MG63 (cell line): ENCODE measurements around the gene TLE1. TPM values are rescaled to one million over a fixed set of nuclear protein-coding genes. Genes with fewer than 3 reads are reported as not detected.
"Not testable (repeated sequence)": the region's sequence is repeated elsewhere in the genome, so short reads cannot be mapped to it uniquely, and the experiment has no call there.

Source experiments
- DNase-seq: peaks from one replicate; pipeline ENCODE4 v3.0.0-alpha.2; 2020
- H3K27me3 ChIP-seq: fragments of 250-450 bp; sonication (Bioruptor Pico); 2 replicates; pipeline ENCODE4 v1.5.1; 2020; ENCODE audit warnings: mild to moderate bottlenecking, moderate library complexity
- H3K36me3 ChIP-seq: fragments of 250-450 bp; sonication (Bioruptor Pico); 2 replicates; pipeline ENCODE4 v1.5.1; 2020; ENCODE audit warnings: mild to moderate bottlenecking, moderate library complexity
- H3K4me3 ChIP-seq: fragments of 250-450 bp; sonication (Bioruptor Pico); 2 replicates; pipeline ENCODE4 v1.5.1; 2020; ENCODE audit warnings: mild to moderate bottlenecking, moderate library complexity
- H3K9me3 ChIP-seq: fragments of 250-450 bp; sonication (Bioruptor Pico); 2 replicates; pipeline ENCODE4 v1.5.1; 2020; ENCODE audit warnings: mild to moderate bottlenecking, moderate library complexity
- total RNA-seq: library from RNA; depleted of rRNA; stranded (reverse); fragments of >200 nt; shearing (Covaris generic); gene quantifications from 2 replicates; pipeline ENCODE4 v1.2.3, GENCODE V29; 2014; ENCODE audit warnings: low replicate concordance; rRNA removed

TLE1 gene
- total RNA-seq, result 4.3 and 6.1 TPM in 2 replicates

DNA sequence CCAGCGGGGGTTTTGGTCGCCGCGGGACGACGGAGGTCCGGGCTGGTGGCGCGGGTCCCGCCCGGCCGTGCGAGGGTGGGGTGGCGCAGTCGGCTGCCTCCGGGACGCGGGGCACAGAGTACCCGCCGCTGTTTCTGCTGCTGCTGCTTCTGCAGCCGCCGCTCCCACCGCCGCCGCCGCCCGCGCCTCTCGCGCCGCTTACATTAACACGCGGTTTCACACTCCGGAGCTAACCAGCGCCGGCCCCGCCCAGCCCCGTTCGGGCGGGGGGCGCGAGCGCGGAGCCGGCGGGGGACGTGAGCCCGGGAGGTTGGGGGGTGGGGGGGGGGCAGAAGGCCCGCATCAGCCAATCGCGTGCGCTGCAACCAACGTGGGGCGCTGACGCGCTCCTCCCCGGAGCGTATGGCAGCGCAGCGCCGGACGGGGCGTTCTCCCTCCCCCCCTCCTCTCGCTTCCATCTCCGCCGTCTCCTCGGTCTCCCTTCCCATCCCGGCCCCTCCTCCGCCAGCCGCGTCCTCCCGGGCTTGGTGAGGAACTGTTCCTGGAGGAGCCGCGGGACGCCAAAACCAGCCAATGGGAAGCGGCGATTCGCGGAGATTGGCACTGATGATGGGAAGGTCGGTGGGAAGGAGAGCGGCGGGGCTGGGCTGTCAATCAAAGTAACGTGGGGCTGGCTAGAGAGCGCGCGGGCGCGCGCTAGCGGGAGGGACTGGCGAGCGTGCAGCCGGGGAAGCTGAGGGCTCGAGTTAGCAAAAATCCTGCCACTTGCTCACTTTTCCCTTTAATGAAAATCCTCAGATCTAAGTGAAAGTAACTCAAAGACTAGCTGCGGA lies at the start of gene TLE1:
TLE1 (minus strand) TSS at position 205 of the 833 bp plus-strand sequence. CDS start 1,307 bp downstream, outside the sequence.
- Histone ChIP-seq H3K27me3 (no peaks in the 10 kb centered on the region), H3K4me3 (peak within 1 kb of the TSS; percentile 60), H3K36me3 (no peaks in the 10 kb centered on the region), H3K9me3 (no peaks in the 10 kb centered on the region)
- peak; percentile 99 for DNase-seq

DNA sequence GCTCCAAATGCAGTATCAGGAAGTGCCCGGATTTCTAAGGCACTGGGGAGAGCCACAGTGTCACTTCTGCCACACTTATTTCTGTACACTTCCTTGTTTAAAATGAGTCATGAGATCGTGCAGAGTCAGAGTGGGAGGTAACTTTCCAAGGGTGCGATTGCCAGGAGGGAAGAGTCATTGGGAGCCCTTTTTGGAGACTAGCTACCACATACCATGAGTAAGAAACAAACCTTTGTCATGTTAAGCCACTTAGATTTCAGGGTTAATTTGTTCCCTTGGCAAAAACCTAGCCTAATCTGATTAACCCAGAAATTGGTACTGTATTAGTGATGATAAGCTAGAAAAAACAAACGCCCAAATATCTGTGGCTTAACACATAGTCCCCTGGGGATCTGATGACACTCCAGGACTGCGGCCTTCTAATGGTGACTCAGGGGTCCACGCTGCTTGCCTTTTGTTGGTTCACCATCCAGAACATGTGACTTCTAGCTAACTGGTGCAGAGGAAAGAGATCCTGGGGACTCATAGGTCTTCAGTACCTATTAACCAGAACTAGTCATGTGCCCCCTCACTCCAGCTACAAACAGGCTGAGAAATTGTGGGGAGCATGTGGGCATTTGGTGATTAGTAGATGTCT lies 48.6 kb upstream of the TLE1 start:
- DNase-seq, result peak; percentile 77
- Histone ChIP-seq H3K36me3 (no peaks in the 10 kb centered on the region), H3K27me3 (no peaks in the 10 kb centered on the region), H3K9me3 (no peaks in the 10 kb centered on the region), H3K4me3 (no peak overlapping the region)

DNA sequence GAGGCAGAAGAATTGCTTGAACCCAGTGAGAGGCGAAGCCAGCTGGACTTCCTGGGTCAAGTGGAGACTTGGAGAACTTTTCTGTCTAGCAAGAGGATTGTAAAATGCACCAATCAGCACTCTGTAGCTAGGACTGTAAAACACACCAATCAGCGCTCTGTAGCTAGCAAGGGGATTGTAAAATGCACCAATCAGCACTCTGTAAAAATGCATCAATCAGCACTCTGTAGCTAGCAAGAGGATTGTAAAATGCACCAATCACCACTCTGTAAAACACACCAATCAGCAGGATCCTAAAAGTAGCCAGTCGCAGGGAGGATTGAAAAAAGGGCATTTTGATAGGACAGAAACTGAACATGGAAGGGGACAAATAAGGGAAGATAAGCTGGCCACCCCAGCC lies 41.2 kb upstream of the TLE1 start:
- not testable (repeated sequence) for H3K9me3 ChIP-seq, H3K36me3 ChIP-seq, H3K4me3 ChIP-seq, DNase-seq, H3K27me3 ChIP-seq

DNA sequence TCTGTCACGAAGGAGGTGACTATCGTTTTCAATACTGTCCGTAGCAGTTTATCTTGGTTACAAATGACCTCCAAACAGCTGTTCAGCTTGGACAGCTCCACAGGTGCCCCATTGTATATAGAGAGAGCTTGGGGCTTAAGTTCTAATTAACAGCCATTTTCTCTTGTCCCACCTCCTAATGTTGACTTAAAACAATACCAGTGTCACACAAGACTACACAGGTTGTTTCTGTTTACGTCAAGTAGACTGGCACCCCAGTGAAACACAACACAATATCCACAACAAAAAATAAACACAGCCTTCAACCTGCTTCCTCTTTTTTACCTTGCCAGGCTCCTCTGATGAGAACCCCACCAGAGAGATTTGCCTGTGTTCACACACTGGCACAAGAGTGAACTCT lies 39.8 kb upstream of the TLE1 start:
- no peak for DNase-seq

DNA sequence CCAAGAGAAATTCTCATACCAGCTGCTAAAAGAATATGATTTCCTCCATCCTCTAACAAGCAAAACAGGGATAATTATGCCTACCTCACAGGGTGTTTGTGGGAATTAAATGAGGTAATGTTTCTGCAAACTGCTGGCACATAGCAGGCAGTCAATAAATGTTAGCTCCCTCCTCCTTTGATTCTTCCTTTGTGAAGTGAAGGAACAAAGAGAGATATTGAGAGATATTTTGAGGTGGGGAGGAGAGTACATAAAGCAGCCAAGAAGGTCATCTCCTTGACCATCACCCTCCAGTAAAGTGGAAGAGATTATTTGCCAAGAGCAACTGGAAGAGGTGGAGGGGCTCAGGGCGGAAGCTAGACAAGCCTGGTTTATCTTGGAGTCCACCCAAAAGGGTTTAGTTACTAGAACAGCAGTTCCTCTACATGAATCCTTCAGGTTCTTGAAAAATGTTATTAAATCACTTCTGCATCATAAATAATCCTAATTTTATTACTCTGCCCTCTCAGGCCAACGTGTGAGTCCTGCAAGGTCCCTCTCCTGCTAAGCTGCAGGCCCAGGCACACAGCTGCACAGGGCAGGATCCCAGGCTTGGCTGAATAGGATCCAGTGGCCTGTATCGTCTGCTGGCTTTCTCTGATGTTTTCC lies 35.0 kb upstream of the TLE1 start:
- no peak for DNase-seq
- H3K36me3 ChIP-seq, result no peaks in the 10 kb centered on the region
- H3K4me3 ChIP-seq, result no peak overlapping the region

More for the DNA sequence above, 39.8 kb upstream of the TLE1 start:
- Histone ChIP-seq H3K9me3 (no peaks in the 10 kb centered on the region), H3K27me3 (no peaks in the 10 kb centered on the region), H3K4me3 (no peak overlapping the region), H3K36me3 (no peaks in the 10 kb centered on the region)

DNA sequence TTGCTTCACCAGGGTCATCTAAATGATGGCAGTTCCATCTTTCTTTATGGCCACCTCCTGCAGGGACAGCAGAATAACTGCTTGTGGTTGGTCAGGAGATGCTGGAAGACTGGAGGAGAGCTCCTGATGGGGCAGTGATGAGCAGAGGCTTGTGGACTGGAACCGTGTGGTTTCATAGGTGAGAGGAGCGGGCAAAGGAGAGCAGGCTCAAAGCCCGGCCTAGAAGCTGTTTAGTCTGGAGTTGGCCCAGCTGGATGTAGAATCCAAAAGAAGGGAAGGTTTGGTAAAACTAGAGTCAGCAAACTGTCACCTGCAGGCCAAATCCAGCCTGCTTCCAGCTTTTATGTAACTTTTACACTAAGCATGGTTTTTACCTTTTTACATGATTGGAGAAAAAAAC lies 32.9 kb upstream of the TLE1 start:
- Histone ChIP-seq H3K4me3 (no peak overlapping the region), H3K36me3 (no peaks in the 10 kb centered on the region), H3K27me3 (no peaks in the 10 kb centered on the region), H3K9me3 (no peaks in the 10 kb centered on the region)
- no peak for DNase-seq

More for the DNA sequence above, 35.0 kb upstream of the TLE1 start:
- Histone ChIP-seq H3K9me3 (no peaks in the 10 kb centered on the region), H3K27me3 (no peaks in the 10 kb centered on the region)

DNA sequence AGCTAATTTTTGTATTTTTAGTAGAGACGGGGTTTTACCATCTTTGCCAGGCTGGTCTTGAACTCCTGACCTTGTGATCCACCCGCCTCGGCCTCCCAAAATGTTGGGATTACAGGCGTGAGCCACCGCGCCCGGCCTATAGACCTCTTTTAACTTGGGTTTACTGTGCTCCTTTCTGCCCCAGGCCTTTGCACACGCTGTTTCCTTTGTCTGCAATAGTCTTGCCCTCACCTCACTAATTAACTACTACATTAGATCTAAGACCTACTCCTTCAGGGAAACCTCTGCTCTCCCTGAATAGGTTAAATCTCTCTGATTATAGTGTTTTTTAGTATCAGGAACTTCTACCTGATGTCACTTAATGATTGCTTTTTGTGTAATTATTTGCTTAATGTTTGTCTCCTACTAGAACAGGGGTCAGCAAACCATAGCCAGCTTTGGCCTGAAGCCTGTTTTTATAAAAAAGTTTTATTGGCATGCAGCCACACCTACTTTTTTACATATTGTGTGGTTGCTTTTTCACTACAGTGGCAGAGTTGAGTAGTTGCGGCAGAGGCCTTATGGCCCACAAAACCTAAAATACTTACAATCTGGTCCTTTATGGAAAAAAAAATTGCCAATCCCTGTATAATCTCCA lies 31.2 kb upstream of the TLE1 start:
- Histone ChIP-seq H3K36me3 (no peaks in the 10 kb centered on the region), H3K27me3 (no peaks in the 10 kb centered on the region), H3K9me3 (no peaks in the 10 kb centered on the region), H3K4me3 (no peak overlapping the region)
- no peak for DNase-seq

DNA sequence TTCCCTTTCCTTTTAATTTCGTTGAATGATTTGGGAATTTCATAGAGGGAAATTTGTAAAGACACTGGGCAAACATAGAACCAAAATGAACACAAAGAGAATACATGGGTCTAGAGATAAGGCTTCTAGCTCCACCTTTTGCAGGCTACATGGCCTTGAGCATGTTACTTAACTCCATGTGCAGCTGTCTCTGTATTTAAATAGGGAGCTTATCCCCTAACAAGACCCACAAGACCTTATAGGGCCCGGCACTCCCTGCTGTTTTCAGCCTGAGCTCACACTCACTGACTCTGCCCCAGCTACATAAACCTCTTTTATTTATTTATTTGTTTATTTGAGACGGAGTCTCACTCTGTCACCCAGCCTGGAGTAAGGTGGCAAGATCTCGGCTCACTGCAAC lies 30.6 kb upstream of the TLE1 start:
- Histone ChIP-seq H3K36me3 (no peaks in the 10 kb centered on the region), H3K4me3 (no peak overlapping the region), H3K27me3 (no peaks in the 10 kb centered on the region), H3K9me3 (no peaks in the 10 kb centered on the region)
- no peak for DNase-seq

DNA sequence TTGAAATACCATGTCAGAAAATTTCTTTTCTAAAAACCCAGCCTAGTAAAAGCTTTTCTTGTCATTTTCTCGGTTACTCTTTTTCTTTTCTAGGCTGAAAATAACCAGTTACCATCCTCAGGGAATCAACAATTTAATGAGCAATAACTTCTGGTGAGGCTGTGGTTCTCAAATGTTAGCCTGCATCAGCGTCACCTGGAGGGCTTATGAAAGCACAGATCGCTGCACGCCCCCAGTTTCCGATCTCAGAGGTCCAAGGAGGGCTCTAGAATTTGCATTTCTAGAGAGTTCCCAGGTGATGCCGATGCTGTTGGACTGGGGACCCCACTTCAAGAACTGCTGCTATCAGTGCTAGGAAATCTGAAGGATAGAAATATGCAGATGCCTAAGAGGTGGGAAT lies 28.9 kb upstream of the TLE1 start:
- no peaks in the 10 kb centered on the region for H3K36me3 ChIP-seq
- H3K27me3 ChIP-seq, result no peaks in the 10 kb centered on the region
- no peaks in the 10 kb centered on the region for H3K9me3 ChIP-seq
- no peak for DNase-seq
- no peak overlapping the region for H3K4me3 ChIP-seq

DNA sequence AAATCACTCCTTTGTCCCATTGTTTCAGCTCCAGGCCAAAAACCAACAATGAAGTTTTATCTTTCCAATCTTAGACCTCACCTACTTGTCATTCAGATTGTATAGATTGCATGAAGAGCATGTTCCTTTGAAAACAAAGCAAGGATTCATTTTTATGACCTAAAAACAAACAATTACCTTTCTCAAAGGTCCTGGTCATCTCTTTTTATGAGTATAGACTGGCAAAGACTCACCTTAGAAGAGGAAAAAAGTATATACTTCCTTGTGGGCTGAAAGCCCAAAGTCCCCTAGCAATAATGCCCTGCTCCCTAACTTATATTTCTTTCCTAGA lies 28.4 kb upstream of the TLE1 start:
- no peaks in the 10 kb centered on the region for H3K27me3 ChIP-seq
- H3K4me3 ChIP-seq, result no peak overlapping the region
- no peak for DNase-seq
- H3K36me3 ChIP-seq, result no peaks in the 10 kb centered on the region
- H3K9me3 ChIP-seq, result no peaks in the 10 kb centered on the region

DNA sequence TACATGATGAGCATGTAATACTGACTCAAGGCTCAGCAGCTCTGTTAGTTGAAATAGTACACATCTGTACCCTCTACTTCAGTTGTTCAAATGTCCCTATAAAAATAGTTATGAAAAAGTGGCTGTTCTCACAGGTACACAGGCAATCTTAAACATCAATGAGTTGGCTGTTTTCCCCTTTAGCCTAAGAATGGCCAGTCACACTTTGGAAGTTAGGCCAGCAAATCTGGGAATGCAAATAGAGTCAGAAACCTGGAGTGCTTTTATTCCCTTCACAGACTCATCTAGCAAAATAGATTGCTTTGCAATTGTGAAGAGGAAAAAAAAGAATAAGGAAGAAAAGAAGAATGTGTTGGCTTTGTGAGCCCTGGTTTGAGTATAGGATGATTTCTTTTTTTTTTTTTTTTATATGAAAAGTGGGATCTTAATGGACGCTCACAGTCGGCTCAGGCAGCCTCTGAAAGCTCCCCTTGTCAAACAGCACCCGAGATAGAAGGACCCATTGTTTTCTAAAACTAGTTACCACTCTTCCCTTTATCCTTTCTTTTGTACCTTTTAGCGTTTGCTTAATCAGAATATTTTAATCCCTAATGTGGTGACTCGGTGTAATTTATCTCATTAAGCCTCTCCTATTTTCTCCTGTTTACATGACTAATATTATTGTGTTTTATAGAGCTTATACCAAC lies 27.9 kb upstream of the TLE1 start:
- no peak for DNase-seq
- no peaks in the 10 kb centered on the region for H3K9me3 ChIP-seq
- no peaks in the 10 kb centered on the region for H3K36me3 ChIP-seq
- no peaks in the 10 kb centered on the region for H3K27me3 ChIP-seq
- H3K4me3 ChIP-seq, result no peak overlapping the region

DNA sequence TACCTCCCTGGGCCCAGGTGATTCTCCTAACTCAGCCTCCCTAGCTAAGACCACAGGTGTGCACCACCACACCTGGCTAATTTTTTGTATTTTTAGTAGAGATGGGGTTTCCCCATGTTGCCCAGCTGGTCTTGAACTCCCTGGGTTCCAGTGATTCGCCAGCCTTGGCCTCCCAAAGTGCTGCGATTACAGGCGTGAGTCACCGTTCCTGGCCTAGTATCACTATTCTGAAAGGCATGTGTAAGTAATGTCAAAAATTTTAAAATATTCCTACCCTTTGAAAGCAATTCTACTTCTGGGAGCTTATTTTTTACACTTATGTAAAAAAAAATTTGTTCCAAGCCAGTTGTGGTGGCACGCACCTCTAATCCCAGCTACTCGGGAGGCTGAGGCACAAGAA lies 27.1 kb upstream of the TLE1 start:
- H3K27me3 ChIP-seq, result no peaks in the 10 kb centered on the region
- no peaks in the 10 kb centered on the region for H3K9me3 ChIP-seq
- DNase-seq, result peak; percentile 53
- no peaks in the 10 kb centered on the region for H3K36me3 ChIP-seq
- H3K4me3 ChIP-seq, result no peak overlapping the region

DNA sequence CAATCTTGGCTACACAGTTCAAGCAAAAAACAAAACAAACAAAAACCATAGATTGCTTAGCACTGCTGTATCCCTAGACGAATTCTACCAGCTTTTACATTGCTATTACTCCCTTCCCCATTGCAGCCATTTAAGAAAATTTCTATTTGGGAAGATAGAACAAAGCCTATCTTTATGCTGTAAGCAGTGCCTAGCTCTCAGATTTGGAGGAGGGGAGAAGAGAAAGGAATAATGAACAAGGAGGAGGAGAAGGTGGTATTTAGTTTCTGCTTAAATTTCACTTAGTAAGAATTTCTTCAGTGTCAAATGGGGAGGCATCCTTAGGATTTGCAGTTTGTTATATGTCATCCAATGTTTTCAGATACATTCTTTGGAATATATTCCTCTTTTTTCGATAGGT lies 16.2 kb upstream of the TLE1 start:
- H3K36me3 ChIP-seq, result no peaks in the 10 kb centered on the region
- no peaks in the 10 kb centered on the region for H3K9me3 ChIP-seq
- H3K4me3 ChIP-seq, result no peak overlapping the region
- H3K27me3 ChIP-seq, result no peaks in the 10 kb centered on the region
- DNase-seq, result no peak

DNA sequence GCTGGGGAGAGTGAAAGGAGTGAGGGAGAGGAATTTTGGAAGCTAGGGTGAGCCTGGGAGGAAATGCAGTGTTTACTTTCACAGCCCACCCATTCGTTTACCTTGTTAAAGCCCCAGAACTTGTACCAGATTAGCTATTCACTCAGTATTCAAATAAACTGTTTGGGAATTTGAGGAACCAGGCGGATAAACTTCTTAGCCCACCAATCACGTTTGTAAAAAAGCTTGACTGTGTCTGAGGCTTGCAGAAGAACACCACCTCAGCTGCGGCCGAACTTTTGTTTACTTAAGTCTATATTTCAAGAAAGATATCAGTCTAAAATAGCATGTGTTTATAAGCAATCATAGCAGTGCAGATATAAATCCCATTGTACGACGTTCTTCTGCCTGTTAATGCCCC lies 5.2 kb upstream of the TLE1 start:
- Histone ChIP-seq H3K36me3 (no peaks in the 10 kb centered on the region), H3K27me3 (no peaks in the 10 kb centered on the region), H3K4me3 (no peak overlapping the region), H3K9me3 (no peaks in the 10 kb centered on the region)
- DNase-seq, result no peak

DNA sequence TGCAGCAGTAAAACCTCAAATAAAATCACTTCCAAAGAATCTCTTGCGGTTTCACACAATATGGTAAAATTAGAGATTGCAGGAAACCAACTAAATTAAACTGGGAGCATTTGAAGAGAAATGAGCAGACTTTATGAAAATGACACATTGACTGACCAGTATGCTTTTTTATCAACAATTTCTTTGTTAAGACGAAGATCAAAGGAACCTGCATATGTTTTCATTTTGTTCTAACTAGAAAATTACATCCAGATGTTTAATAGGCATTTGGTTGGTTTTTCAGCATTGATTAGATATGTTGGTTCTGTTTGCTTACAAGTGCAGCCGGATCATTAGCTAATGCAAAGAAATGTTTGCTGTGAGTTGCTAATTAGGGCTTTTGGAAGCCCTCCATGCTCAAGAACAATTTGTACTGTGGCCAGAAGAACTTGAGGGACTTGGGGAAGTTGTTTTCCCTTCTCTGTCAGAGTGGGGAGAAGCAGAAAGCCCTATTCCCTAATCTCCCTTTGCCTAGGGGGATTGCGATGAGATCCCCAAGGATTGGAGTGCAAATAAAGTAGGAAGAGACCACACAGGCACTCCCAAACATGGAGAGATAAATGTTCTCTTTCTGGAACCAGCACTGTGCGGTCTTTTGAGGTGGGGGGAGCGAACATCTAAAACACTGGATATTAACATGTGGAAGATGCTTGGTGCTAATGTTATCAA lies 4.5 kb upstream of the TLE1 start:
- Histone ChIP-seq H3K36me3 (no peaks in the 10 kb centered on the region), H3K4me3 (no peak overlapping the region), H3K9me3 (no peaks in the 10 kb centered on the region), H3K27me3 (no peaks in the 10 kb centered on the region)
- no peak for DNase-seq

DNA sequence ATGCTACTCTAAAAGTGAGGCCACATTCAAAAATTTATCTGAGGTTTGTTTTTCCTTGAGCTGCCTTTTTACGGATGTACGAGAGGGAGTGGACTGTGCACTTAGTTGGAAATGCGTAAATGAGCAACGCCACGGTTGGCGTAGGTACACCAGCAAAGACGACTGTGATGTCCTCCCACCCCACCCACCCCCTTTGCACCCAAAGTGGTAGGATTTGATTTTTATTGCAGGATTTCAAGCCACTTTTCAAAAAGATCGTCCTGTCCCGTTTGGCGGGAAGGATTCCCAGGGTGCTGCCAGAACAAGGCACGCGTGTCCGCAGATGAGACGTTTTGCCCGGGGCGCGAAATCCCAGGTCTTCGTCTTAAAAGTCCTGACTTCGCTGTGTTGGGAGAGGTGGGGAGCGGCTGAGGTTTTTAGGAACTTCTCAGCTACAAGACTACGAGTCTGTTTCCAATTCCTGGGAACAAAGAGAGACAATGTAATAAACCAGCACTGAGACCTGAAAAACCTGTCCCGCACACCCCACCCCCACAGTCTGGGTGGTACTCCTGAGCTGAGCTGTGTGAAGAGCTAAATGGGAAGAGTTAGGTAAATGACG lies 1.0 kb upstream of the TLE1 start:
- no peaks in the 10 kb centered on the region for H3K9me3 ChIP-seq
- H3K4me3 ChIP-seq, result peak overlapping the region; percentile 60
- no peaks in the 10 kb centered on the region for H3K27me3 ChIP-seq
- no peaks in the 10 kb centered on the region for H3K36me3 ChIP-seq
- DNase-seq, result no peak
